Fibroblast of villous mesenchyme (primary cell): ENCODE results near the gene RNF208. TPM values are rescaled to one million over a fixed set of nuclear protein-coding genes. Genes with fewer than 3 reads are reported as not detected.

Experiments used
- DNase-seq: peaks from one replicate; pipeline ENCODE4 v3.0.0-alpha.2; 2010; ENCODE audit warnings: low read depth
- H3K4me3 ChIP-seq: 2 replicates; pipeline ENCODE4 v1.5.1; 2011; ENCODE audit warnings: low read depth, mild to moderate bottlenecking, low read length
- CTCF ChIP-seq: IDR thresholded peaks from 2 replicates; pipeline ENCODE4 v1.5.1; 2012; ENCODE audit warnings: low read depth, mild to moderate bottlenecking, low read length; ENCODE audit not compliant: insufficient read depth
- total RNA-seq: library from RNA; depleted of rRNA; stranded (reverse); fragments of >200 nt; gene quantifications from 2 replicates; pipeline ENCODE4 v1.2.3, GENCODE V29; 2012

Gene RNF208
- total RNA-seq, 1 donor = under 0.01 TPM

- TF ChIP-seq CTCF = no peak
- no peak for DNase-seq
- no peak overlapping the region for H3K4me3 ChIP-seq
Observed at GRCh38 chr9:137181680-137182079, 40.4 kb downstream of the RNF208 start.

- H3K4me3 ChIP-seq = no peak overlapping the region
- DNase-seq = no peak
- TF ChIP-seq CTCF = no peak
Observed at GRCh38 chr9:137180491-137180890, 41.5 kb downstream of the RNF208 start.

GRCh38 chr9:137179761-137180160 is 42.3 kb downstream of the RNF208 start:
- DNase-seq = no peak
- H3K4me3 ChIP-seq = no peak overlapping the region
- no peak for TF ChIP-seq CTCF

- no peak overlapping the region for H3K4me3 ChIP-seq
- no peak for TF ChIP-seq CTCF
- DNase-seq = no peak
Observed at GRCh38 chr9:137178939-137179630, 43.0 kb downstream of the RNF208 start.

- DNase-seq = no peak
- no peak overlapping the region for H3K4me3 ChIP-seq
- TF ChIP-seq CTCF = no peak
Observed at GRCh38 chr9:137178201-137178938, 43.7 kb downstream of the RNF208 start.

- H3K4me3 ChIP-seq = no peak overlapping the region
- peak; percentile 65 for TF ChIP-seq CTCF
- peak; percentile 38 for DNase-seq
Observed at GRCh38 chr9:137176302-137177182, 45.5 kb downstream of the RNF208 start.
